ENCODE measurements around the gene INSM2. TPM values are rescaled to one million over a fixed set of nuclear protein-coding genes. Genes with fewer than 3 reads are reported as not detected.

The INSM2 gene
- total RNA-seq, 3 donors from 2014 or later, result not detected

DNA sequence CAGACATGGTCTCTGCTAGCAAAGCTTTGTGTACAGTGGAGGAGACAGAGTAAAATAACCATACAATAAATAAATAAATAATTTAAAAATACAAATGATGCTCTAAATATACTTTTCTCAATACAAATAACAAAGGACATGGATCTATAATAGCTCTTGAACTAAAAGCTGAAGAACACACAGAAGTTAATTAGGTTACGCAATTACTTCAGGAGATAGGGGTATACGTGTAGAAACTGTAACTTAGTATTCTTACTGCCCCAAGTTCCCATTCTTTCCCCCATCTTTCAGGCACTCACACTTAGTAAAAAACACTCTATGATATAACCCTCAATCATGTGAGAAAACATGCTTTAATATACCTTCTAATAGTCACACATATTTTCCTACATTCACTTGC is 44.2 kb downstream of the INSM2 start:
- intact Hi-C loops (cut with DNase I, micrococcal nuclease), result no loop called here
- H3K4me1 ChIP-seq (ENCODE audit: low read depth), result no peaks in the 10 kb centered on the region
- H3K9me3 ChIP-seq, result no peaks in the 10 kb centered on the region
- ATAC-seq, result no peak
- no peak for DNase-seq
- TF ChIP-seq, protein P1, sequence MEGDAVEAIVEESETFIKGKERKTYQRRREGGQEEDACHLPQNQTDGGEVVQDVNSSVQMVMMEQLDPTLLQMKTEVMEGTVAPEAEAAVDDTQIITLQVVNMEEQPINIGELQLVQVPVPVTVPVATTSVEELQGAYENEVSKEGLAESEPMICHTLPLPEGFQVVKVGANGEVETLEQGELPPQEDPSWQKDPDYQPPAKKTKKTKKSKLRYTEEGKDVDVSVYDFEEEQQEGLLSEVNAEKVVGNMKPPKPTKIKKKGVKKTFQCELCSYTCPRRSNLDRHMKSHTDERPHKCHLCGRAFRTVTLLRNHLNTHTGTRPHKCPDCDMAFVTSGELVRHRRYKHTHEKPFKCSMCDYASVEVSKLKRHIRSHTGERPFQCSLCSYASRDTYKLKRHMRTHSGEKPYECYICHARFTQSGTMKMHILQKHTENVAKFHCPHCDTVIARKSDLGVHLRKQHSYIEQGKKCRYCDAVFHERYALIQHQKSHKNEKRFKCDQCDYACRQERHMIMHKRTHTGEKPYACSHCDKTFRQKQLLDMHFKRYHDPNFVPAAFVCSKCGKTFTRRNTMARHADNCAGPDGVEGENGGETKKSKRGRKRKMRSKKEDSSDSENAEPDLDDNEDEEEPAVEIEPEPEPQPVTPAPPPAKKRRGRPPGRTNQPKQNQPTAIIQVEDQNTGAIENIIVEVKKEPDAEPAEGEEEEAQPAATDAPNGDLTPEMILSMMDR (IDR thresholded peaks at IDR 0.05), result no peak
- H3K4me3 ChIP-seq, result no peak overlapping the region
- peaks cover 3% of the 10 kb centered on the region for H3K36me3 ChIP-seq (ENCODE audit: low read depth)

DNA sequence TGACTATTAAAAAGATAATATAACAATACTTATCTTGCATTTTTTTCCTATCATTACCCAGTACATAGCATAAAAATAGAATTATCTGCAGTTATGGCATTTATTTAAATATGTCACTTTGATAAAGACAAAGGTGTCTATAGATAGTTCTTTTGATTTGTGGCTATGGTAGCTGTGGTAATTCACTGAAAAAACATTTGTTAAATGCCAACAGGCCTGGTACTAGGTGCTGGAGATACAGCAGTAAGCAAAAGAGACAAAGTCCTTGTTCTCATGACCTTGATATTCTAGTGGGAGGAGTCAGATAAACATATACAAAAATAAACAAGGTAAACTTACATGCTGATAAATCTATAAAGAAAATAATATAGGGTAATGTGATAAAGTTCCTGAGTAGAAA is 44.7 kb downstream of the INSM2 start:
- DNase-seq, result no peak
- Histone ChIP-seq H3K36me3 (ENCODE audit: low read depth) (peaks cover 4% of the 10 kb centered on the region), H3K9me3 (no peaks in the 10 kb centered on the region), H3K4me1 (ENCODE audit: low read depth) (no peaks in the 10 kb centered on the region), H3K4me3 (no peak overlapping the region)
- TF ChIP-seq, protein P1 (IDR thresholded peaks at IDR 0.05), result no peak
- no peak for ATAC-seq
- intact Hi-C loops (cut with DNase I, micrococcal nuclease), result no loop called here

Other genes with a start within 250 kb of the INSM2 start
- gene PSMA6, start 241.8 kb upstream of the INSM2 start, total RNA-seq, result 100 to 1,000 TPM; 130 to 183 (median 159) TPM
- 100 to 1,000 TPM; 134 to 180 (median 153) TPM for gene NFKBIA, start 129.4 kb upstream of the INSM2 start, total RNA-seq